B cell (primary cell): ENCODE measurements around the gene RGS7.

ENCODE experiments used
- EZH2 ChIP-seq: IDR thresholded peaks from 2 replicates; pipeline ENCODE4 v1.6.1; 2012; ENCODE audit warnings: borderline replicate concordance, low read depth, mild to moderate bottlenecking, moderate library complexity, low read length; ENCODE audit not compliant: insufficient read depth, poor library complexity, severe bottlenecking
- TF ChIP-seq, protein P1 (sequence below): fragments of 200-600 bp; IDR thresholded peaks from one replicate; pipeline ENCODE4 v1.8.0; 2022; ENCODE audit warnings: antibody characterized with exemption, mild to moderate bottlenecking

DNA sequence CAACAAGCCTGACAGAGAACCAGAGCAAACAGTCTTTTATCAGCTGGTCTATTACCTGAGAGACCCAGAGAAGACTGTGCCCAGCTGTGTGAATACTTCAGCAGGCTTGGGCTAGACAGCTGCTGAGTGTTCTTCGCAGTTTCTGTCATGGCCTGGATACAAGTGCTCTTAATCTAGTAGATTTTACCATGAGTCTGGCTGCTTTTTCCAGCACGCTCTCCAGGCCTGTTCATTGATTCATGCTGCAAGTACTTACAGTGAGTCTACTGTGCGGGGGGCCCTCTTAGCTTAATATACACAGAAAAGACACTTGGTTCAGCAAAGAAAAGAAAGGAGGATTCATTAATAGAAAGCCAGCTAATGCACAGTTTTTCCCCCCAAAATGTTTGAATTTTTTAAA, 48.5 kb downstream of the RGS7 start:
- TF ChIP-seq, protein P1, sequence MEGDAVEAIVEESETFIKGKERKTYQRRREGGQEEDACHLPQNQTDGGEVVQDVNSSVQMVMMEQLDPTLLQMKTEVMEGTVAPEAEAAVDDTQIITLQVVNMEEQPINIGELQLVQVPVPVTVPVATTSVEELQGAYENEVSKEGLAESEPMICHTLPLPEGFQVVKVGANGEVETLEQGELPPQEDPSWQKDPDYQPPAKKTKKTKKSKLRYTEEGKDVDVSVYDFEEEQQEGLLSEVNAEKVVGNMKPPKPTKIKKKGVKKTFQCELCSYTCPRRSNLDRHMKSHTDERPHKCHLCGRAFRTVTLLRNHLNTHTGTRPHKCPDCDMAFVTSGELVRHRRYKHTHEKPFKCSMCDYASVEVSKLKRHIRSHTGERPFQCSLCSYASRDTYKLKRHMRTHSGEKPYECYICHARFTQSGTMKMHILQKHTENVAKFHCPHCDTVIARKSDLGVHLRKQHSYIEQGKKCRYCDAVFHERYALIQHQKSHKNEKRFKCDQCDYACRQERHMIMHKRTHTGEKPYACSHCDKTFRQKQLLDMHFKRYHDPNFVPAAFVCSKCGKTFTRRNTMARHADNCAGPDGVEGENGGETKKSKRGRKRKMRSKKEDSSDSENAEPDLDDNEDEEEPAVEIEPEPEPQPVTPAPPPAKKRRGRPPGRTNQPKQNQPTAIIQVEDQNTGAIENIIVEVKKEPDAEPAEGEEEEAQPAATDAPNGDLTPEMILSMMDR: no peak
- no peak for TF ChIP-seq EZH2
